ENCODE results near the gene FAM89B.

The FAM89B gene

DNA sequence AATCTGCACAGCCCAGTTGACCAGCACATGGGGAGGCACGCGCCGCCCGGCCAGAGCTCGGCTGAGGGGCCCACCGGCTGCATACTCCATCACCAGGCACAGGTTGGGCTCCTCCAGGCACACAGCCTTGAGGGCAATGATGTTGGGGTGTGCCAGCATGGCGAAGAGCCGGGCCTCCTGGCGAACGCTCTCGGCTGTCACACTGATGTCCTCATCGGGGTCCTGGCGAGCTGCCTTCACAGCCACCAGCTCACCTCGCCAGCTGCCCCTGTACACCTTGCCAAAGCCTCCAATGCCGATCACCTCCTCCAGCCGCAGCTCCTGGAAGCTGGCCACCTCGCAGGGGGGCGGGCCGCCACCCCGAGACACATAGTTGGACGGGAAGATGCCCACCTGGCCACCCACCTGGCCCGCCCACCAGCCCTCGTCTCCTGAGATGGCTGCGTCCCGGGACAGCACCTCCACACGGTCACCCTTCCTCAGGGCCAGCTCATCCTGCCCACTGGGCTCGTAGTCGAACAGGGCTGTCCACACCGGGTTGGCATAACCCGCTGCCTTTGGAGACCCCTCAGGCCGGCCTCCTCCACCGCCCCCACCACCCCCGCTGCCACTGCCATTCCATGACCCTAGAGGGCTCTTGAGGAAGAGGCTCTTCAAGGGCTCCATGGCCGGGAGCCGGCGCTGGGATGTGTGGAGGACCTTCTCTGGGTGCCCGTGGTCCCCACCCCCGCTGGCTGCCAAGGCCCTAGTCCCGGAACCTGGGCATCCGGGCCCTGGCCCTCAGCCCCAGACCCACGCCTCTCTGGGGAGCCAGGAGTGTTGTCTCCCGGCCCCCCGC lies 41.0 kb downstream of the FAM89B start:
- Histone ChIP-seq H3K27ac (ENCODE audit: low read depth, low read length) (peak overlapping the region; percentile 70), H3K27me3 (ENCODE audit: low read length) (no peaks in the 10 kb centered on the region), H3K9ac (ENCODE audit: low read length) (peak overlapping the region; percentile 75), H4K20me1 (ENCODE audit: low read depth, low read length) (no peaks in the 10 kb centered on the region; the same call in 1 of the 2 replicates), H3K9me2 (replicated peaks; ENCODE audit: insufficient read depth, low read length) (no peaks in the 10 kb centered on the region), H3K9me3 (ENCODE audit: insufficient read depth, low read length) (no peaks in the 10 kb centered on the region), H2AFZ (ENCODE audit: low read depth, low read length, severe bottlenecking) (peak overlapping the region; percentile 36), H3F3A (ENCODE audit: insufficient read depth) (no peaks in the 10 kb centered on the region), H3K4me2 (ENCODE audit: low read depth, low read length, poor library complexity, severe bottlenecking) (peak overlapping the region; percentile 78), H3K4me3 (ENCODE audit: insufficient read depth, low read length, poor library complexity, severe bottlenecking) (peak overlapping the region; percentile 85), H3K79me2 (ENCODE audit: insufficient read depth, low read length) (peaks cover 30% of the 10 kb centered on the region), H3K36me3 (ENCODE audit: low read length) (no peaks in the 10 kb centered on the region)
- TF ChIP-seq, protein P1, sequence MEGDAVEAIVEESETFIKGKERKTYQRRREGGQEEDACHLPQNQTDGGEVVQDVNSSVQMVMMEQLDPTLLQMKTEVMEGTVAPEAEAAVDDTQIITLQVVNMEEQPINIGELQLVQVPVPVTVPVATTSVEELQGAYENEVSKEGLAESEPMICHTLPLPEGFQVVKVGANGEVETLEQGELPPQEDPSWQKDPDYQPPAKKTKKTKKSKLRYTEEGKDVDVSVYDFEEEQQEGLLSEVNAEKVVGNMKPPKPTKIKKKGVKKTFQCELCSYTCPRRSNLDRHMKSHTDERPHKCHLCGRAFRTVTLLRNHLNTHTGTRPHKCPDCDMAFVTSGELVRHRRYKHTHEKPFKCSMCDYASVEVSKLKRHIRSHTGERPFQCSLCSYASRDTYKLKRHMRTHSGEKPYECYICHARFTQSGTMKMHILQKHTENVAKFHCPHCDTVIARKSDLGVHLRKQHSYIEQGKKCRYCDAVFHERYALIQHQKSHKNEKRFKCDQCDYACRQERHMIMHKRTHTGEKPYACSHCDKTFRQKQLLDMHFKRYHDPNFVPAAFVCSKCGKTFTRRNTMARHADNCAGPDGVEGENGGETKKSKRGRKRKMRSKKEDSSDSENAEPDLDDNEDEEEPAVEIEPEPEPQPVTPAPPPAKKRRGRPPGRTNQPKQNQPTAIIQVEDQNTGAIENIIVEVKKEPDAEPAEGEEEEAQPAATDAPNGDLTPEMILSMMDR (IDR thresholded peaks at IDR 0.05; ENCODE audit: insufficient read depth, low read length, poor library complexity, severe bottlenecking) = no peak
- no peak for TF ChIP-seq EZH2phosphoT487 (conservative IDR thresholded peaks at IDR 0.05; ENCODE audit: low read length)

DNA sequence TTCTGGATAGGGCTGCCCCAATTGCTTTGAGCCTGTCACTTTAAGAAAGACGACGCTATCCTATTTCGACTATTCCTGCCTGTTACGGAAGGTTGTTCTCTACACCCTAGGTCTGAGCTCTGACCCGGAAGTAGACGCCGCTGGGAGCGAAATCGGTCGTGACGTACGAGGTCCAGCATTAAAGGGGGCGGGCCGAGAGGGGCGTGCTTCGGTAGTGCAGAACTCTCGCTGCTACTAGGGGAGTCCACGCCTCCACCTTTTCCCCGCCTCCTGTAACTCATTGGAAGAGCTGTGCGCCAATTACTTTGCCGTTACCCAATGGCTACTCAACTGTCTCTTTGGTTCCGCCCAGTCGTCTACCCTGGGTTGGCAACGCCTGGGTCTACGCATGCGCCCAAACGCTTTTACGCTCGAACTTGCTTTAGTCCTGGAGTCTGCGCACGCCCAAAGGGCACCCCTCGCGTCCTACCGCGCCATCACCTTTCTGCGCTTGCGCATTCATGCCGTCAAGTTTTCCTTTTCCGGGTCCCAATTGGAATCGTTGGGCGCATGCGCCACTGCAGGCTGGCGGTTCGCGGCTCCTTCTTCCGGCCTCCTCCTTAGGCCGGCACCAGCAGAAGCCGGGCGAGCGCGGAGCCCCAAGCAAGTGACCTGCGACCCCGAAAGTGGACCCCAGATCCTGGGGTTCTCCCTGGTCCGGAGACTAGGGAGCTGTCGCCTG lies 43.1 kb downstream of the FAM89B start, which contains the start of gene PCNX3:
Gene PCNX3, plus strand, starts transcription at position 548 of the 721 bp plus-strand sequence. CDS start 536 bp downstream, outside the sequence.
- H3K9me3 ChIP-seq (ENCODE audit: insufficient read depth, low read length) = no peaks in the 10 kb centered on the region
- H3K27me3 ChIP-seq (ENCODE audit: low read length) = no peaks in the 10 kb centered on the region
- H3F3A ChIP-seq (ENCODE audit: insufficient read depth) = no peaks in the 10 kb centered on the region
- peak within 1 kb of the TSS; percentile 91 for H3K4me2 ChIP-seq (ENCODE audit: low read depth, low read length, poor library complexity, severe bottlenecking)
- peaks cover 35% of the 10 kb centered on the region for H3K79me2 ChIP-seq (ENCODE audit: insufficient read depth, low read length)
- TF ChIP-seq EZH2phosphoT487 (conservative IDR thresholded peaks at IDR 0.05; ENCODE audit: low read length) = no peak
- TF ChIP-seq, protein P1 (IDR thresholded peaks at IDR 0.05; ENCODE audit: insufficient read depth, low read length, poor library complexity, severe bottlenecking) = no peak
- H3K9ac ChIP-seq (ENCODE audit: low read length) = peak within 1 kb of the TSS; percentile 92
- H3K4me3 ChIP-seq (ENCODE audit: insufficient read depth, low read length, poor library complexity, severe bottlenecking) = peak within 1 kb of the TSS; percentile 86
- H3K36me3 ChIP-seq (ENCODE audit: low read length) = no peaks in the 10 kb centered on the region
- peak within 1 kb of the TSS; percentile 76 for H3K27ac ChIP-seq (ENCODE audit: low read depth, low read length)
- H2AFZ ChIP-seq (ENCODE audit: low read depth, low read length, severe bottlenecking) = peak within 1 kb of the TSS; percentile 32
- no peaks in the 10 kb centered on the region for H3K9me2 ChIP-seq (replicated peaks; ENCODE audit: insufficient read depth, low read length)
- no peaks in the 10 kb centered on the region; the same call in 1 of the 2 replicates for H4K20me1 ChIP-seq (ENCODE audit: low read depth, low read length)

DNA sequence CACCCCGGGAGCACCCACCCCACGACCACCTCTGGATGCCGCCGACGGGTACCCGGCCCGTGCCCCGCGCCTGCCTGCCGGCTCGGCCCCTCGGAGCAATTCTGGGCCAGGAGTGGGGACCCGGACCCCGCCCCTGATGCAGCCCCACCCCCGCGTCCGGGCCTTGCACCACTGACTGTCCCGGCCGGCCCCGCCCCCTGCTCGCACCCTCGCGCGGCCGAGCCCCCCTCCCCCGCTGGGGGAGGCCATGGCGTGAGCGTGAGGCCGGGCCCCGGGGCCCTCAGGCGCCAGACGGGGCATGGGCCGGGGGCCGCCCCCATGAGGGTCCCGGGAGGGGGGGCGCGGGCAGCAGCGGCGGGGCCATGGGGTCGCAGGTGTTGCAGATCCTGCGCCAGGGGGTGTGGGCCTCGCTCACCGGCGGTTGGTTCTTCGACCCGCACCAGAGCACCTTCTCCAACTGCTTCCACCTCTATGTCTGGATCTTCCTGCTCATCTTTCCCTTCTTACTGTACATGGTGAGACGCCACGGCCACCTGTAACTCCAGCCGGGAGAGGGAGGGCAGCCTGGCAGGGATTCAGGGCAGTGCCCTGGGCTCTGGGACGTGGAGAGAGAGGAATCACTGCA lies 43.7 kb downstream of the FAM89B start:
- Histone ChIP-seq H3K36me3 (ENCODE audit: low read length) (no peaks in the 10 kb centered on the region), H3K4me2 (ENCODE audit: low read depth, low read length, poor library complexity, severe bottlenecking) (peak overlapping the region; percentile 91), H3K27ac (ENCODE audit: low read depth, low read length) (peak overlapping the region; percentile 76), H3K79me2 (ENCODE audit: insufficient read depth, low read length) (peaks cover 35% of the 10 kb centered on the region), H2AFZ (ENCODE audit: low read depth, low read length, severe bottlenecking) (no peak overlapping the region), H3K9ac (ENCODE audit: low read length) (peak overlapping the region; percentile 92), H3K4me3 (ENCODE audit: insufficient read depth, low read length, poor library complexity, severe bottlenecking) (peak overlapping the region; percentile 86), H4K20me1 (ENCODE audit: low read depth, low read length) (no peaks in the 10 kb centered on the region; the same call in 1 of the 2 replicates), H3K9me3 (ENCODE audit: insufficient read depth, low read length) (no peaks in the 10 kb centered on the region), H3K9me2 (replicated peaks; ENCODE audit: insufficient read depth, low read length) (no peaks in the 10 kb centered on the region), H3K27me3 (ENCODE audit: low read length) (no peaks in the 10 kb centered on the region), H3F3A (ENCODE audit: insufficient read depth) (no peaks in the 10 kb centered on the region)
- no peak for TF ChIP-seq EZH2phosphoT487 (conservative IDR thresholded peaks at IDR 0.05; ENCODE audit: low read length)
- TF ChIP-seq, protein P1 (IDR thresholded peaks at IDR 0.05; ENCODE audit: insufficient read depth, low read length, poor library complexity, severe bottlenecking) = no peak

All from SU-DHL-6 (cell line).